Colonic mucosa (tissue), 4 donors: Measurements from ENCODE around the gene CHPT1. TPM values are rescaled to one million over a fixed set of nuclear protein-coding genes. Genes with fewer than 3 reads are reported as not detected.

Experiments
- DNase-seq: peaks from one replicate; pipeline ENCODE4 v3.0.0-alpha.2; 2020
- H3K27ac ChIP-seq: fragments of 200-600 bp; one replicate; pipeline ENCODE4 v1.8.0; 2021
- H3K27me3 ChIP-seq: fragments of 200-600 bp; one replicate; pipeline ENCODE4 v1.8.0; 2021
- H3K36me3 ChIP-seq: fragments of 200-600 bp; one replicate; pipeline ENCODE4 v1.8.0; 2021
- H3K4me1 ChIP-seq: fragments of 200-600 bp; one replicate; pipeline ENCODE4 v1.8.0; 2021; ENCODE audit warnings: mild to moderate bottlenecking
- H3K4me3 ChIP-seq: fragments of 200-600 bp; one replicate; pipeline ENCODE4 v1.8.0; 2021
- H3K9ac ChIP-seq, 2 donors: one replicate each; pipeline ENCODE4 v1.7.0; 2013; ENCODE audit warnings: control low read depth in 2 of 2, low read depth in 2 of 2, low read length in 2 of 2
- H3K9me3 ChIP-seq: fragments of 200-600 bp; one replicate; pipeline ENCODE4 v1.8.0; 2021
- intact Hi-C: fragments of 100-400 bp; cut with DNase I; formaldehyde crosslinking; loops from one replicate; pipeline ENCODE4 v1.14.1; 2022
- total RNA-seq, 2 donors: library from RNA; stranded (reverse); fragmentation: NEBNext Ultra II Directional in 1 of 2; extraction: Animal tissue kit (Norgen Biotek cat#: 25700) in 1 of 2; gene quantifications; one replicate each; pipeline ENCODE4 v1.2.1, GENCODE V29; 2021
- TF ChIP-seq, protein P1 (sequence below): fragments of 200-600 bp; IDR thresholded peaks from one replicate; pipeline ENCODE4 v1.8.0; 2022; ENCODE audit warnings: antibody characterized with exemption, mild to moderate bottlenecking
- donor health status: healthy.
- donor health status: DM: no; HTN: no; CAD: no.
- donor health status: DM: no; HTN: no; CAD: no.

CHPT1 gene
- total RNA-seq, 2 donors from 2014 or later, result 88.6 to 108 TPM

DNA sequence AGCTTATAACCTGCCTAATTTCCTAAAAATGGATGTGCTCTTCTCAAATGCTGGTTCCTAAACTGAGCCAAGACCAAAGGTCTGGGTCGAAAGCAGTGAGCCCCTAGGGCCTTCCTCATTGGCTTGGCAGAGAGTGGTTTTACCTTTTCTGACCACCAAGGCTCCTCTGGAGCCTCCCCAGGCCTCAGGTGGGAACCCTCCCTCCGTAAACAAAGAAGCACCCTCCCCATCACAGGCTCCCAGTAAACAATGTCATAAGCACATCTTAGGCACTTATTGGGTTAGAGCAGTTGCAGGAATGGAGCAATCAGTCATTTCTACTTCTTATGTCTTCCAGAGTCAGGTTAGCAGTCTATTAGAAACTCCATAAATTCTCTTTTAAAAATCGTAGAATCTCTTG, 6.0 kb downstream of the CHPT1 start:
- Histone ChIP-seq H3K4me1 (peaks cover 14% of the 10 kb centered on the region), H3K27ac (no peak overlapping the region)
- DNase-seq, result no peak

DNA sequence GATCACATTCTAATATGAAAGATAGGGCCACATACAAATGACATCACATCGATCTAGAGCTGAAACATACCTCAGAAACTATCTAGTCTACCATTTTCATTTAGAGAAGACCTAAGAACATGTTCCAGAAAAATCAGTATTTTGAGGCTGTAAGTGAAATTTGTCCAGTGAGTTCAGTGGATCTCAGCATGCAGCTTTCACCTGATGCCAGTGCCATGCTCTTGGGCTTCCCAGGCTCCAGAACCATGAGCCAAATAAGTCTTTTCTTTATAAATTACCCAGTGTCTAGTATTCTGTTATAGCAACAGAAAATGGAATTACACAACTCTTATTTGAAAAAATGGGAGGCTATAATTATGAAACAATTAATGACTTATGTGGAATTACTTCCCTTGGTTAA, 9.0 kb downstream of the CHPT1 start:
- no peak for DNase-seq
- TF ChIP-seq, protein P1, sequence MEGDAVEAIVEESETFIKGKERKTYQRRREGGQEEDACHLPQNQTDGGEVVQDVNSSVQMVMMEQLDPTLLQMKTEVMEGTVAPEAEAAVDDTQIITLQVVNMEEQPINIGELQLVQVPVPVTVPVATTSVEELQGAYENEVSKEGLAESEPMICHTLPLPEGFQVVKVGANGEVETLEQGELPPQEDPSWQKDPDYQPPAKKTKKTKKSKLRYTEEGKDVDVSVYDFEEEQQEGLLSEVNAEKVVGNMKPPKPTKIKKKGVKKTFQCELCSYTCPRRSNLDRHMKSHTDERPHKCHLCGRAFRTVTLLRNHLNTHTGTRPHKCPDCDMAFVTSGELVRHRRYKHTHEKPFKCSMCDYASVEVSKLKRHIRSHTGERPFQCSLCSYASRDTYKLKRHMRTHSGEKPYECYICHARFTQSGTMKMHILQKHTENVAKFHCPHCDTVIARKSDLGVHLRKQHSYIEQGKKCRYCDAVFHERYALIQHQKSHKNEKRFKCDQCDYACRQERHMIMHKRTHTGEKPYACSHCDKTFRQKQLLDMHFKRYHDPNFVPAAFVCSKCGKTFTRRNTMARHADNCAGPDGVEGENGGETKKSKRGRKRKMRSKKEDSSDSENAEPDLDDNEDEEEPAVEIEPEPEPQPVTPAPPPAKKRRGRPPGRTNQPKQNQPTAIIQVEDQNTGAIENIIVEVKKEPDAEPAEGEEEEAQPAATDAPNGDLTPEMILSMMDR, result no peak
- H3K27ac ChIP-seq, result no peak overlapping the region
- peaks cover 13% of the 10 kb centered on the region for H3K4me1 ChIP-seq
- H3K27me3 ChIP-seq, result no peaks in the 10 kb centered on the region
- no peaks in the 10 kb centered on the region for H3K36me3 ChIP-seq
- no peak overlapping the region for H3K4me3 ChIP-seq
- intact Hi-C loops, result no loop called here
- H3K9me3 ChIP-seq, result no peaks in the 10 kb centered on the region
- H3K9ac ChIP-seq, result no peak overlapping the region

More for the DNA sequence above, 6.0 kb downstream of the CHPT1 start:
- no peak overlapping the region for H3K9ac ChIP-seq
- no peaks in the 10 kb centered on the region for H3K9me3 ChIP-seq
- no peak overlapping the region for H3K4me3 ChIP-seq
- no peaks in the 10 kb centered on the region for H3K36me3 ChIP-seq
- TF ChIP-seq, protein P1, result no peak
- intact Hi-C loops, result no loop called here
- H3K27me3 ChIP-seq, result no peaks in the 10 kb centered on the region

GRCh38 chr12:101707131-101707782, 9.8 kb downstream of the CHPT1 start:
- Histone ChIP-seq H3K4me3 (no peak overlapping the region), H3K27ac (no peak overlapping the region), H3K4me1 (peaks cover 5% of the 10 kb centered on the region), H3K9me3 (no peaks in the 10 kb centered on the region), H3K9ac (no peak overlapping the region), H3K36me3 (no peaks in the 10 kb centered on the region), H3K27me3 (no peaks in the 10 kb centered on the region)
- TF ChIP-seq, protein P1, result no peak
- intact Hi-C loops, result no loop called here
- DNase-seq, result no peak

GRCh38 chr12:101710288-101710687, 12.8 kb downstream of the CHPT1 start:
- TF ChIP-seq, protein P1, result no peak
- no peaks in the 10 kb centered on the region for H3K36me3 ChIP-seq
- intact Hi-C loops, result no loop called here
- no peak overlapping the region for H3K9ac ChIP-seq
- H3K27me3 ChIP-seq, result no peaks in the 10 kb centered on the region
- DNase-seq, result no peak
- H3K4me3 ChIP-seq, result no peak overlapping the region
- no peaks in the 10 kb centered on the region for H3K9me3 ChIP-seq
- no peaks in the 10 kb centered on the region for H3K4me1 ChIP-seq
- peak overlapping the region; percentile 50 for H3K27ac ChIP-seq

DNA sequence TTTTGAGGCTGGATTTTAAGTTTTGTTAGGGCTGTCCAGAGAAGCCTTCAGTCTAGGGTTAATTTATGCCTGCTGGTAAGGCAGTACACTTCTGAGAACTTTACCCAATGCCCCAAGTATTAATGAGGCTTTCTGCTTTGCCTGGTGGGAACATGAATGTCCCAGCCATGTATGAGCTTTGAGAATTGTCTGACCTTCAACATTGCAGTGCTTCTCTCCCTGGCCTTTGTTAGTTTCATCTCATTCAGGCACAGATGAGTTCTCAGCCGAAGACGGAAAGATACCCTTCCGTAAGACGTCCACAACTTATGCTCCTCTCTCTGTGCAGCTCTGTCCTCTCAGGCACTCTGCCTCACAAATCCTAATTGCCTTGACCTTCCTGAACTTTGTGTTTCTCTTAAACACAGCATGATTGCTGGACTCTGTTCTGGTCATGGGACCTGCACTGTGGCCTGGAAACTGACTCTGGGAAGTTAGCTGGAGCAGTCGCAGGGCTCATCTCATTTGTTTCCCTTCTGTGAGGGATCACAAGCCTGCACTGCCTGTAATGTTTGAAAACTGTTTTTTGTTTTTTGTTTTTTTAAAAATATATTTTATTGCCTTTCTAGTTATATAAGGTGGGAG, 15.7 kb downstream of the CHPT1 start:
- Histone ChIP-seq H3K4me3 (no peak overlapping the region), H3K27me3 (no peaks in the 10 kb centered on the region), H3K4me1 (no peaks in the 10 kb centered on the region), H3K9me3 (no peaks in the 10 kb centered on the region), H3K27ac (peak overlapping the region; percentile 62), H3K9ac (peak overlapping the region in 1 of 2 donors; percentile 41), H3K36me3 (no peaks in the 10 kb centered on the region)
- intact Hi-C loops, result no loop called here
- DNase-seq, result peak; percentile 77
- TF ChIP-seq, protein P1, result no peak
